Measurements from ENCODE around the gene ZBTB43.

GRCh38 chr9:126814091-126814490 is 9.3 kb downstream of the ZBTB43 start:
- TF ChIP-seq ATF3 (IDR thresholded peaks at IDR 0.05; ENCODE audit: borderline replicate concordance, extremely low read depth, low read depth, low read length) (no peak), RAD21 (IDR thresholded peaks at IDR 0.05; ENCODE audit: insufficient read depth, low read depth, low read length) (no peak), NRF1 (conservative IDR thresholded peaks at IDR 0.05; ENCODE audit: low read depth, low read length) (no peak), CEBPZ (IDR thresholded peaks at IDR 0.05; ENCODE audit: low read depth, low read length) (no peak), POLR2A (IDR thresholded peaks at IDR 0.05; ENCODE audit: low read depth, low read length) (no peak), USF2 (IDR thresholded peaks at IDR 0.05; ENCODE audit: borderline replicate concordance, low read depth, low read length) (no peak)
